ENCODE results near the gene KLHL36.

- TF ChIP-seq CTCF (IDR thresholded peaks at IDR 0.05) (no peak), POLR2A (IDR thresholded peaks at IDR 0.05) (no peak)
Observed at GRCh38 chr16:84603940-84604339, 44.4 kb upstream of the KLHL36 start.

All from uterus (tissue), 2 donors.